ENCODE measurements around the gene MC3R.

The MC3R gene

DNA sequence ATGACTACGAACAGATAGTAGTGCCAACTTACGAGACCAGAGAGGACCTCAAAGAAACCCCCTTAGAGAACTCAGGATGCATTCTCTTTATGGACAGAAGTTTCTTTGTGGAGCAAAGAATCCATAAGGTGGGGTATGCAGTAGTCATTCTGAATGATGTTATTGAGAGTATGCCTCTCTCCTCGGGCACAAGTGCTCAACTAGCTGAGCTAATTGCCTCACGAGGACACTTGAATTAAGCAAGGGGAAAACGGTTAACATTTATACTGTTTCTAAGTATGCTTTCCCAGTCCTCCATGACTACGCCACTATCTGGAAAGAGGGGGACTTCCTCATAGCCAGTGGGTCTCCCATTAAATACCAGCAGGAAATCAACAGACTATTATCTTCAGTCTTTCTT lies 25.6 kb downstream of the MC3R start:
- no peak for DNase-seq
- Histone ChIP-seq H3K23ac (ENCODE audit: low read length) (no peak overlapping the region), H3K27me3 (ENCODE audit: insufficient read depth, low read length, poor library complexity) (no peaks in the 10 kb centered on the region), H3K4ac (ENCODE audit: low read depth, low read length) (no peak overlapping the region), H3K36me3 (ENCODE audit: control insufficient read depth, insufficient read depth, low read length) (no peaks in the 10 kb centered on the region), H3K18ac (ENCODE audit: low read length) (no peak overlapping the region), H2BK120ac (ENCODE audit: low read depth, low read length) (no peak overlapping the region), H3K4me1 (ENCODE audit: control insufficient read depth, low read depth, low read length) (no peaks in the 10 kb centered on the region), H4K8ac (ENCODE audit: low read depth, low read length) (no peak overlapping the region), H3K27ac (ENCODE audit: low read depth, low read length) (no peak overlapping the region), H3K9ac (ENCODE audit: low read length) (no peak overlapping the region), H2AK5ac (ENCODE audit: low read length) (no peak overlapping the region), H4K5ac (ENCODE audit: low read length) (no peak overlapping the region), H2BK5ac (ENCODE audit: low read length) (no peak overlapping the region), H3K79me2 (ENCODE audit: control insufficient read depth, insufficient read depth, low read length) (no peaks in the 10 kb centered on the region), H2BK15ac (replicated peaks; ENCODE audit: low read depth) (no peak overlapping the region), H3K56ac (ENCODE audit: low read length) (no peak overlapping the region), H3K4me3 (ENCODE audit: low read length) (no peak overlapping the region), H3K79me1 (ENCODE audit: low read length) (no peaks in the 10 kb centered on the region), H3K4me2 (ENCODE audit: low read length) (no peak overlapping the region)
- no CpG with 5 or more reads among the region's 6 CpGs for WGBS (ENCODE audit: extremely low coverage, insufficient coverage, low lambda C conversion rate)

GRCh38 chr20:56278196-56278595 lies 29.7 kb downstream of the MC3R start:
- Histone ChIP-seq H3K27ac (ENCODE audit: low read depth, low read length) (no peak overlapping the region), H4K8ac (ENCODE audit: low read depth, low read length) (no peak overlapping the region), H4K5ac (ENCODE audit: low read length) (no peak overlapping the region), H2BK120ac (ENCODE audit: low read depth, low read length) (no peak overlapping the region), H3K4me3 (ENCODE audit: low read length) (no peak overlapping the region), H3K18ac (ENCODE audit: low read length) (no peak overlapping the region), H2BK5ac (ENCODE audit: low read length) (no peak overlapping the region), H3K4me2 (ENCODE audit: low read length) (no peak overlapping the region), H3K56ac (ENCODE audit: low read length) (no peak overlapping the region), H3K36me3 (ENCODE audit: control insufficient read depth, insufficient read depth, low read length) (no peaks in the 10 kb centered on the region), H3K9ac (ENCODE audit: low read length) (no peak overlapping the region), H3K27me3 (ENCODE audit: insufficient read depth, low read length, poor library complexity) (no peaks in the 10 kb centered on the region), H3K79me2 (ENCODE audit: control insufficient read depth, insufficient read depth, low read length) (no peaks in the 10 kb centered on the region), H3K4ac (ENCODE audit: low read depth, low read length) (no peak overlapping the region), H3K79me1 (ENCODE audit: low read length) (no peaks in the 10 kb centered on the region), H2BK15ac (replicated peaks; ENCODE audit: low read depth) (no peak overlapping the region), H2AK5ac (ENCODE audit: low read length) (no peak overlapping the region), H3K4me1 (ENCODE audit: control insufficient read depth, low read depth, low read length) (no peaks in the 10 kb centered on the region), H3K23ac (ENCODE audit: low read length) (no peak overlapping the region)
- WGBS (ENCODE audit: extremely low coverage, insufficient coverage, low lambda C conversion rate) = no CpG with 5 or more reads among the region's 2 CpGs
- no peak for DNase-seq

DNA sequence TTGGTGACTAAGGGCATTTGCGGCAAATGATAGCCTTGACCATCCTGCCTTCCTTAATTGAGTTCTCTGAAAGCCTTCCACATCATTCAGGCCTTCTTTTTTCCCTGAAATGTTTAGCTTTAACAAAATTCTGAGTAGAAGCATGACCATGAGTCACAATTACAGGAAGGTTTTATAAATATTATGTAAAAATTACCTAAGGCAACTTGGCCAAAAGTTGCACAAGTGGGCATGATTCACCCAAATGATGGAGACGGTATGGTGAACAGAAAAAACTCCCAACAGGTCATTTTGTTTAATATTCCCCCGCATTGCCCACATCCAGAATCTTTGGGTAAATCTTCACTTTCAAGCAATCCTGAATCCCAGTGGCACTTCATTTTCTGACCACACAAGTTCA lies 37.0 kb downstream of the MC3R start:
- Histone ChIP-seq H2BK15ac (replicated peaks; ENCODE audit: low read depth) (no peak overlapping the region), H3K23ac (ENCODE audit: low read length) (no peak overlapping the region), H2AK5ac (ENCODE audit: low read length) (no peak overlapping the region), H3K4ac (ENCODE audit: low read depth, low read length) (no peak overlapping the region), H4K5ac (ENCODE audit: low read length) (no peak overlapping the region), H3K56ac (ENCODE audit: low read length) (no peak overlapping the region), H3K36me3 (ENCODE audit: control insufficient read depth, insufficient read depth, low read length) (no peaks in the 10 kb centered on the region), H3K4me1 (ENCODE audit: control insufficient read depth, low read depth, low read length) (no peaks in the 10 kb centered on the region), H3K4me3 (ENCODE audit: low read length) (no peak overlapping the region), H2BK120ac (ENCODE audit: low read depth, low read length) (no peak overlapping the region), H3K9ac (ENCODE audit: low read length) (no peak overlapping the region), H2BK5ac (ENCODE audit: low read length) (no peak overlapping the region), H3K27me3 (ENCODE audit: insufficient read depth, low read length, poor library complexity) (no peaks in the 10 kb centered on the region), H3K79me2 (ENCODE audit: control insufficient read depth, insufficient read depth, low read length) (no peaks in the 10 kb centered on the region), H4K8ac (ENCODE audit: low read depth, low read length) (no peak overlapping the region), H3K27ac (ENCODE audit: low read depth, low read length) (no peak overlapping the region), H3K4me2 (ENCODE audit: low read length) (no peak overlapping the region), H3K18ac (ENCODE audit: low read length) (no peak overlapping the region), H3K79me1 (ENCODE audit: low read length) (no peaks in the 10 kb centered on the region)
- WGBS (ENCODE audit: extremely low coverage, insufficient coverage, low lambda C conversion rate) = no CpG with 5 or more reads among the region's 3 CpGs
- DNase-seq = no peak

GRCh38 chr20:56289652-56290051 lies 41.1 kb downstream of the MC3R start:
- Histone ChIP-seq H4K5ac (ENCODE audit: low read length) (no peak overlapping the region), H3K4me2 (ENCODE audit: low read length) (no peak overlapping the region), H3K4me3 (ENCODE audit: low read length) (no peak overlapping the region), H2AK5ac (ENCODE audit: low read length) (no peak overlapping the region), H3K79me2 (ENCODE audit: control insufficient read depth, insufficient read depth, low read length) (no peaks in the 10 kb centered on the region), H2BK120ac (ENCODE audit: low read depth, low read length) (no peak overlapping the region), H3K4me1 (ENCODE audit: control insufficient read depth, low read depth, low read length) (no peaks in the 10 kb centered on the region), H3K27ac (ENCODE audit: low read depth, low read length) (no peak overlapping the region), H3K56ac (ENCODE audit: low read length) (no peak overlapping the region), H3K23ac (ENCODE audit: low read length) (no peak overlapping the region), H3K4ac (ENCODE audit: low read depth, low read length) (no peak overlapping the region), H3K9ac (ENCODE audit: low read length) (no peak overlapping the region), H2BK15ac (replicated peaks; ENCODE audit: low read depth) (no peak overlapping the region), H4K8ac (ENCODE audit: low read depth, low read length) (no peak overlapping the region), H3K79me1 (ENCODE audit: low read length) (no peaks in the 10 kb centered on the region), H2BK5ac (ENCODE audit: low read length) (no peak overlapping the region), H3K36me3 (ENCODE audit: control insufficient read depth, insufficient read depth, low read length) (no peaks in the 10 kb centered on the region), H3K27me3 (ENCODE audit: insufficient read depth, low read length, poor library complexity) (no peaks in the 10 kb centered on the region), H3K18ac (ENCODE audit: low read length) (no peak overlapping the region)
- DNase-seq = no peak
- WGBS (ENCODE audit: extremely low coverage, insufficient coverage, low lambda C conversion rate) = no CpG with 5 or more reads among the region's 5 CpGs

GRCh38 chr20:56299362-56299761 lies 50.8 kb downstream of the MC3R start:
- no peaks in the 10 kb centered on the region for H3K27me3 ChIP-seq (ENCODE audit: insufficient read depth, low read length, poor library complexity)
- H4K5ac ChIP-seq (ENCODE audit: low read length) = no peak overlapping the region
- no peak overlapping the region for H3K4me2 ChIP-seq (ENCODE audit: low read length)
- H2BK15ac ChIP-seq (replicated peaks; ENCODE audit: low read depth) = no peak overlapping the region
- no peaks in the 10 kb centered on the region for H3K4me1 ChIP-seq (ENCODE audit: control insufficient read depth, low read depth, low read length)
- H4K8ac ChIP-seq (ENCODE audit: low read depth, low read length) = no peak overlapping the region
- H3K27ac ChIP-seq (ENCODE audit: low read depth, low read length) = no peak overlapping the region
- no peak overlapping the region for H2BK5ac ChIP-seq (ENCODE audit: low read length)
- H3K23ac ChIP-seq (ENCODE audit: low read length) = no peak overlapping the region
- H2BK120ac ChIP-seq (ENCODE audit: low read depth, low read length) = no peak overlapping the region
- H3K56ac ChIP-seq (ENCODE audit: low read length) = no peak overlapping the region
- no peaks in the 10 kb centered on the region for H3K79me2 ChIP-seq (ENCODE audit: control insufficient read depth, insufficient read depth, low read length)
- DNase-seq = no peak
- no peaks in the 10 kb centered on the region for H3K79me1 ChIP-seq (ENCODE audit: low read length)
- H3K36me3 ChIP-seq (ENCODE audit: control insufficient read depth, insufficient read depth, low read length) = no peaks in the 10 kb centered on the region
- H2AK5ac ChIP-seq (ENCODE audit: low read length) = no peak overlapping the region
- no CpG with 5 or more reads among the region's 1 CpG for WGBS (ENCODE audit: extremely low coverage, insufficient coverage, low lambda C conversion rate)
- no peak overlapping the region for H3K4me3 ChIP-seq (ENCODE audit: low read length)
- H3K4ac ChIP-seq (ENCODE audit: low read depth, low read length) = no peak overlapping the region
- H3K18ac ChIP-seq (ENCODE audit: low read length) = no peak overlapping the region
- no peak overlapping the region for H3K9ac ChIP-seq (ENCODE audit: low read length)
